K562 (cell line): Measurements from ENCODE around the gene MYOCD.

Source experiments
- CTCF ChIP-seq, 3 experiments: IDR thresholded peaks in 2 of 3; conservative IDR thresholded peaks in 1 of 3; 2 replicates each; pipeline ENCODE4 v1.5.1; 2011 to 2012; ENCODE audit warnings: low read length in 3 of 3, mild to moderate bottlenecking in 3 of 3, control low read depth in 2 of 3, improper control_type of control experiment in 1 of 3, inconsistent platforms in 1 of 3, low read depth in 1 of 3, mixed read lengths in 1 of 3, moderate library complexity in 1 of 3; ENCODE audit not compliant: insufficient read depth in 2 of 3
- ELF1 ChIP-seq: fragments of 200-800 bp; sonication (Bioruptor generic); IDR thresholded peaks from 2 replicates; pipeline ENCODE4 v1.6.1; 2016; ENCODE audit warnings: missing genetic modification characterization, missing compliant biosample characterization
- SREBF2 ChIP-seq: sonication (generic); formaldehyde crosslinking; IDR thresholded peaks from 2 replicates; pipeline ENCODE4 v1.4.0; 2020; ENCODE audit warnings: mild to moderate bottlenecking, missing genetic modification reagents
- SRF ChIP-seq, 2 experiments: fragments of 250-450, 450-650 bp in 1 of 2; sonication (Bioruptor Pico) in 1 of 2; sonication (generic) in 1 of 2; formaldehyde crosslinking; IDR thresholded peaks; 2 replicates each; pipeline versions ENCODE4 v1.5.0 to v1.5.1; 2020 to 2022; ENCODE audit warnings: mild to moderate bottlenecking in 1 of 2, missing genetic modification reagents in 1 of 2
- ZNF263 ChIP-seq: sonication (generic); formaldehyde crosslinking; IDR thresholded peaks from 2 replicates; pipeline ENCODE4 v1.8.0; 2022; ENCODE audit warnings: mild to moderate bottlenecking, missing genetic modification reagents, borderline replicate concordance
- ZNF766 ChIP-seq: fragments of 200-800 bp; sonication (Bioruptor generic); conservative IDR thresholded peaks from 2 replicates; pipeline ENCODE4 v1.6.1; 2016; ENCODE audit warnings: missing genetic modification characterization, missing compliant biosample characterization

GRCh38 chr17:12813664-12814063 is 148.0 kb downstream of the MYOCD start:
- TF ChIP-seq ZNF766 (CRISPR knock-in tag), result no peak
- TF ChIP-seq ZNF263 (CRISPR knock-in tag), result no peak
- no peak for TF ChIP-seq ELF1
- TF ChIP-seq CTCF (IDR thresholded peaks at IDR 0.05 in 2 of 3, conservative IDR thresholded peaks at IDR 0.05 in 1 of 3; ENCODE audit: insufficient read depth in 2 of 3, low read depth in 1 of 3, low read length in 3 of 3), result no peak
- TF ChIP-seq SREBF2 (CRISPR knock-in tag), result no peak
- TF ChIP-seq SRF (CRISPR knock-in tag; IDR thresholded peaks at IDR 0.05), result no peak
